Neuronal stem cell (in vitro differentiated cells): ENCODE results near the gene SPRN.
"Not testable (repeated sequence)": the region's sequence is repeated elsewhere in the genome, so short reads cannot be mapped to it uniquely, and the experiment has no call there.

ENCODE experiments used
- DNase-seq: peaks from one replicate; pipeline ENCODE4 v3.0.0-alpha.2; 2013; ENCODE audit warnings: low spot score
- H2AFZ ChIP-seq: one replicate; pipeline ENCODE4 v1.6.1; 2013; ENCODE audit warnings: mild to moderate bottlenecking, low read length, inconsistent platforms
- H2AK5ac ChIP-seq: 2 replicates; pipeline ENCODE4 v1.6.1; 2013; ENCODE audit warnings: low read depth, mild to moderate bottlenecking, inconsistent platforms, low read length, moderate library complexity, mixed read lengths
- H2BK120ac ChIP-seq: 2 replicates; pipeline ENCODE4 v1.6.1; 2013; ENCODE audit warnings: low read depth, mild to moderate bottlenecking, inconsistent platforms, low read length, moderate library complexity, mixed read lengths
- H2BK12ac ChIP-seq: one replicate; pipeline ENCODE4 v1.6.1; 2013; ENCODE audit warnings: low read length, inconsistent platforms
- H2BK15ac ChIP-seq: 2 replicates; pipeline ENCODE4 v1.6.1; 2013; ENCODE audit warnings: mild to moderate bottlenecking, low read length, inconsistent platforms, mixed read lengths
- H2BK5ac ChIP-seq: one replicate; pipeline ENCODE4 v1.6.1; 2013; ENCODE audit warnings: inconsistent platforms, mild to moderate bottlenecking, low read length, moderate library complexity
- H3K14ac ChIP-seq: one replicate; pipeline ENCODE4 v1.6.1; 2013; ENCODE audit warnings: low read length, inconsistent platforms
- H3K18ac ChIP-seq: 2 replicates; pipeline ENCODE4 v1.6.1; 2013; ENCODE audit warnings: low read length, inconsistent platforms
- H3K23ac ChIP-seq: 2 replicates; pipeline ENCODE4 v1.6.1; 2013; ENCODE audit warnings: low read depth, mild to moderate bottlenecking, mixed read lengths, low read length, inconsistent platforms; ENCODE audit not compliant: poor library complexity
- H3K27ac ChIP-seq: replicated peaks from 3 replicates; pipeline ENCODE4 v1.5.1; 2013; ENCODE audit warnings: low read length, inconsistent platforms
- H3K27me3 ChIP-seq, 3 experiments: 2 replicates each; pipeline ENCODE4 v1.6.1; 2013; ENCODE audit warnings: low read length in 3 of 3, mild to moderate bottlenecking in 2 of 3, inconsistent platforms in 1 of 3, low read depth in 1 of 3, mixed read lengths in 1 of 3, moderate library complexity in 1 of 3; ENCODE audit not compliant: control insufficient read depth in 3 of 3, insufficient read depth in 3 of 3
- H3K36me3 ChIP-seq, 2 donors: replicated peaks in 1 of 2; 2 replicates each; pipeline ENCODE4 v1.6.1; 2013; ENCODE audit warnings: low read length in 2 of 2; ENCODE audit not compliant: control insufficient read depth in 2 of 2, insufficient read depth in 2 of 2
- H3K4ac ChIP-seq: 2 replicates; pipeline ENCODE4 v1.6.1; 2013; ENCODE audit warnings: inconsistent platforms, mild to moderate bottlenecking, low read length, moderate library complexity
- H3K4me1 ChIP-seq, 2 donors: 1 replicate in 1 of 2; 2 replicates in 1 of 2; pipeline ENCODE4 v1.6.1; 2013; ENCODE audit warnings: low read length in 2 of 2, low read depth in 1 of 2; ENCODE audit not compliant: control insufficient read depth in 2 of 2, insufficient read depth in 1 of 2
- H3K4me2 ChIP-seq: one replicate; pipeline ENCODE4 v1.6.1; 2013; ENCODE audit warnings: mild to moderate bottlenecking, low read length, inconsistent platforms; ENCODE audit not compliant: insufficient read depth, poor library complexity, severe bottlenecking
- H3K4me3 ChIP-seq, 2 donors: 2 replicates each; pipeline ENCODE4 v1.5.1; 2013; ENCODE audit warnings: low read length in 2 of 2, mild to moderate bottlenecking in 2 of 2, inconsistent platforms in 1 of 2, moderate library complexity in 1 of 2
- H3K79me1 ChIP-seq: one replicate; pipeline ENCODE4 v1.6.1; 2013; ENCODE audit warnings: low read depth, mild to moderate bottlenecking, inconsistent platforms, low read length, moderate library complexity
- H3K9ac ChIP-seq: one replicate; pipeline ENCODE4 v1.6.1; 2013; ENCODE audit warnings: mild to moderate bottlenecking, low read depth, low read length, inconsistent platforms; ENCODE audit not compliant: poor library complexity
- H3K9me3 ChIP-seq, 2 donors: replicated peaks in 1 of 2; 2 replicates each; pipeline versions ENCODE3 to v1.6.1; 2013; ENCODE audit warnings: low read length in 2 of 2, mild to moderate bottlenecking in 2 of 2, inconsistent platforms in 1 of 2, low read depth in 1 of 2, mixed read lengths in 1 of 2, moderate library complexity in 1 of 2; ENCODE audit not compliant: control insufficient read depth in 2 of 2, insufficient read depth in 1 of 2
- H4K8ac ChIP-seq: one replicate; pipeline ENCODE4 v1.6.1; 2013; ENCODE audit warnings: low read depth, mild to moderate bottlenecking, inconsistent platforms, low read length, moderate library complexity
- H4K91ac ChIP-seq: one replicate; pipeline ENCODE4 v1.6.1; 2013; ENCODE audit warnings: low read length, low read depth, mild to moderate bottlenecking, inconsistent platforms; ENCODE audit not compliant: poor library complexity
- WGBS, 2 donors: extraction: QIAGEN DNeasy Blood & Tissue Kit; methylation state at CpG; one replicate each; pipeline ENCODE4 v1.1.7; 2013; ENCODE audit warnings: missing lambda C conversion rate in 2 of 2, mixed read lengths in 1 of 2; ENCODE audit not compliant: insufficient read length in 2 of 2, insufficient replicate concordance in 1 of 2; ENCODE audit errors: extremely low coverage in 2 of 2; 5-methylcytosine and 5-hydroxymethylcytosine counted together

SPRN gene

DNA sequence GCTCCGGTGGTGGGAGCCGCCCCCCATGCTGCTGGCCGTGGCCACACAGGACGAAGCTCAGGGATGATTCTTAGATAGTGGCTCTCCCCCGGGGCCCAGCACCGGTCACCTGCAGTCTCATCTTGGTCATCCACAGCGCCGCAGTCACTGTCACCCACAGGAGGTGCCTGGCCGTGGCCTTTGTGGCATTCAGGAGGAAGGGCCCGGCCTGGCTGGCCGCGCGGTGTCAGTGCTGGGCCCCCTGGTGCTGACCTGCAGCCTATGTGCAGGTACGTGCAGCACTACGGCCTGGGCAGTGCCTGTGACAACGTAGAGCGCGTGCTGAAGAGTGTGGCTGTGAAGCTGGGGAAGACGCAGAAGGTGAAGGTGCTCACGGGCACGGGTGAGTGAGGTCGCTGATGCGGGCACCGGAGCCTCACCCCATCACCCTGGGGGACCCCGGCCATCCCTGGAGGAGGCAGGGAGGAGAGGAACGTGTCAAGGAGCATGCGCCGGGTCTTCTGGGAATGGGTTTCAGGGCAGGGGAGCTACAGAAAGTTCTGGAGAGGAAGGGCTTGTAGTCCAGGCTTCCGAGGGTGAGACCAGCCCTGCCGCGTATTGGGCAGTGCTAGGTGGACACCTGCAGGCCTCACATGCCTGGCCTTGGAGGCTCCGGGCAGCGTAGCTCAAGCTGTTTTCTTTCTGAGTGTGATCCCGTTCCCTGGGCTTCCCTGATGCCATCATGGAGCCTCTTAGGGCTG lies 5.0 kb downstream of the SPRN start:
- no peak overlapping the region for H2BK120ac ChIP-seq
- H2BK5ac ChIP-seq, result no peak overlapping the region
- peak overlapping the region; percentile 10 for H3K9ac ChIP-seq
- H3K4me3 ChIP-seq, result no peak overlapping the region
- H2BK12ac ChIP-seq, result no peak overlapping the region
- H4K91ac ChIP-seq, result no peak overlapping the region
- H3K23ac ChIP-seq, result peak overlapping the region; percentile 90
- H3K4ac ChIP-seq, result no peak overlapping the region
- peak overlapping the region; percentile 75 for H3K14ac ChIP-seq
- no peak overlapping the region for H3K4me2 ChIP-seq
- no peak overlapping the region for H3K27ac ChIP-seq
- H3K79me1 ChIP-seq, result peaks cover 2% of the 10 kb centered on the region
- no peak overlapping the region for H2AFZ ChIP-seq
- H2BK15ac ChIP-seq, result no peak overlapping the region
- WGBS, 2 donors, result no CpG with 5 or more reads among the region's 34 CpGs
- no peak overlapping the region for H2AK5ac ChIP-seq
- H3K18ac ChIP-seq, result peak overlapping the region; percentile 54
- no peak for DNase-seq
- H3K9me3 ChIP-seq, result peaks cover 4 to 10% of the 10 kb centered on the region in 2 donors
- no peaks in the 10 kb centered on the region for H3K4me1 ChIP-seq
- peaks cover 22 to 48% of the 10 kb centered on the region in 2 donors for H3K36me3 ChIP-seq
- no peak overlapping the region for H4K8ac ChIP-seq
- H3K27me3 ChIP-seq, result peaks cover 0 to 6% (median 0%) of the 10 kb centered on the region in 3 experiments

DNA sequence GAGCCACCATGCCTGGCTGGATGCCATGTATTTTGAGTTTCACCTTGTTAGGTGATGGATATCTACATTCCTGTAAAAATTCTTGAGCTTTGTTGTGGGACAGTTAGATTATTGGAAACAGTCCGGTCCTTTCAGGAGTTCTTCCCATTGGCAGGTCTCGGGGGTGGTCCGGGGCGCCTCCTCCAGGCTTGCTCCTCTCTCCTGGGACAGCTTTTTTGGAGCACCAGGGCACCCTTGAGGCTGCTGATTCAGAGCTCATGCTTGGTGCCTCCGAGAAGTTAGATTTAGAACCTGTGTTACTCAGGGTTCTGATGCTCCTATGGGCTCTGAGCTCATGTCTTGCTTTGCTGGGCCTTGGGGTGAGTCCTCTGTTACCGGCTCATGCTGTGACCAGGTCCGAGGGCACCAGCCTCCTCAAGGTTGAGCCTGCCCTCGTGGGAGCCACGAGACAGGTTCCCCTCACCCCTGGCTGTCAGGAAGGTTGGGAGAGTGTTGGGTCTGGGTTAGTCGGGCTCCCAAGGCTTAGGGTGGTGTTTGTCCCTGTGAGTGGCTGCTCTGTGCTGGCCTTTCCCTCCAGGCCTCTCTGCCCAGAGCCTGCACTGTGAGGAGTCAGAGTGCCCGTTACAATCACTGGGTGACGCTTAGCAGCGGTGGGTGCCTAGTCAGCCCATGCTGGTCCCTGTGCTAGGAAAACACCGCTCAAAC lies 6.0 kb downstream of the SPRN start:
- H3K79me1 ChIP-seq, result peaks cover 2% of the 10 kb centered on the region
- no peak overlapping the region for H2BK15ac ChIP-seq
- DNase-seq, result no peak
- no peak overlapping the region for H2BK12ac ChIP-seq
- H2AFZ ChIP-seq, result no peak overlapping the region
- no peak overlapping the region for H3K18ac ChIP-seq
- peaks cover 0 to 6% (median 0%) of the 10 kb centered on the region in 3 experiments for H3K27me3 ChIP-seq
- peaks cover 4 to 10% of the 10 kb centered on the region in 2 donors for H3K9me3 ChIP-seq
- H3K4me3 ChIP-seq, result no peak overlapping the region
- H3K36me3 ChIP-seq, result peaks cover 22 to 52% of the 10 kb centered on the region in 2 donors
- no CpG with 5 or more reads among the region's 14 CpGs for WGBS, 2 donors
- H3K9ac ChIP-seq, result no peak overlapping the region
- no peak overlapping the region for H2AK5ac ChIP-seq
- no peak overlapping the region for H3K4ac ChIP-seq
- H4K8ac ChIP-seq, result no peak overlapping the region
- H3K27ac ChIP-seq, result no peak overlapping the region
- H4K91ac ChIP-seq, result no peak overlapping the region
- no peak overlapping the region for H3K4me2 ChIP-seq
- peak overlapping the region; percentile 14 for H3K14ac ChIP-seq
- no peak overlapping the region for H2BK5ac ChIP-seq
- H2BK120ac ChIP-seq, result no peak overlapping the region
- H3K4me1 ChIP-seq, result no peaks in the 10 kb centered on the region
- no peak overlapping the region for H3K23ac ChIP-seq

DNA sequence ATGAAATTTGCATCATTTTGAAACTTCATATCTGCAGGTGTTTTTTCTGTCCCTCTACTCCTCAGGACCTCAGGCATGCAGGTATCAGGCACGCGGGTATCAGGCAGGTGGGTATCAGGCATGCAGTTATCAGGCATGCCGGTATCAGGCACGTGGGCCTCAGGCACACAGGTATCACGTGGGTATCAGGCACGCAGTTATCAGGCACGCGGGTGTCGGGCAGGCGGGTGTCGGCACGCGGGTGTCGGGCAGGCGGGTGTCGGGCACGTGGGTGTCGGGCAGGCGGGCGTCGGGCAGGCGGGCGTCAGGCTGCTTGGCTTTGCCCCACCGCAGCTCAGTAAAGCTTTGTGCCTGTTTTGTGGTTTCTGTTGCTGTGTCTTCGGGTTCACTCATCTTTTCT lies 8.7 kb downstream of the SPRN start:
- Histone ChIP-seq H2AK5ac (no peak overlapping the region), H3K9ac (no peak overlapping the region), H3K4me1 (no peaks in the 10 kb centered on the region), H3K4ac (no peak overlapping the region), H3K27me3 (no peaks in the 10 kb centered on the region), H3K14ac (no peak overlapping the region), H2AFZ (no peak overlapping the region), H2BK15ac (no peak overlapping the region), H3K23ac (peak overlapping the region; percentile 32), H2BK120ac (no peak overlapping the region), H4K91ac (no peak overlapping the region), H3K4me2 (no peak overlapping the region), H4K8ac (no peak overlapping the region), H3K4me3 (no peak overlapping the region), H3K79me1 (peaks cover 2% of the 10 kb centered on the region), H3K18ac (no peak overlapping the region), H3K36me3 (peaks cover 24 to 70% of the 10 kb centered on the region in 2 donors), H2BK12ac (no peak overlapping the region), H2BK5ac (no peak overlapping the region), H3K9me3 (peaks cover 10 to 33% of the 10 kb centered on the region in 2 donors), H3K27ac (no peak overlapping the region)
- DNase-seq, result no peak
- no CpG with 5 or more reads among the region's 25 CpGs for WGBS, 2 donors

DNA sequence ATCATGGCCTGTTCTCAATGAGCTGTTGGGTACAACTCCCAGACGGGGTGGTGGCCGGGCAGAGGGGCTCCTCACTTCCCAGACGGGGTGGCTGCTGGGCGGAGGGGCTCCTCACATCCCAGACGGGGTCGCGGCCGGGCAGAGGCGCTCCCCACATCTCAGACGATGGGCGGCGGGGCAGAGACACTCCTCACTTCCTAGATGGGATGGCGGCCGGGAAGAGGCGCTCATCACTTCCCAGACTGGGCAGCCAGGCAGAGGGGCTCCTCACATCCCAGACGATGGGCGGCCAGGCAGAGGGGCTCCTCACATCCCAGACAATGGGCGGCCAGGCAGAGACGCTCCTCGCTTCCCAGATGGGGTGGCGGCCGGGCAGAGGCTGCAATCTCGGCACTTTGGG lies 10.0 kb downstream of the SPRN start:
- H3K18ac ChIP-seq, H2AK5ac ChIP-seq, DNase-seq, H2BK15ac ChIP-seq, H4K8ac ChIP-seq, H3K79me1 ChIP-seq, H3K4me3 ChIP-seq, H3K23ac ChIP-seq, H4K91ac ChIP-seq, H3K9ac ChIP-seq, H2AFZ ChIP-seq, H2BK120ac ChIP-seq, H2BK5ac ChIP-seq, H3K4me1 ChIP-seq, H3K27me3 ChIP-seq, H3K4ac ChIP-seq, H2BK12ac ChIP-seq, H3K27ac ChIP-seq, H3K4me2 ChIP-seq, H3K14ac ChIP-seq: not testable (repeated sequence)
- peaks cover 10 to 47% of the 10 kb centered on the region in 2 donors for H3K9me3 ChIP-seq
- peaks cover 23 to 70% of the 10 kb centered on the region in 2 donors for H3K36me3 ChIP-seq
- no CpG with 5 or more reads among the region's 23 CpGs for WGBS, 2 donors
